ENCODE measurements around the gene KMT2D.

KMT2D gene

DNA sequence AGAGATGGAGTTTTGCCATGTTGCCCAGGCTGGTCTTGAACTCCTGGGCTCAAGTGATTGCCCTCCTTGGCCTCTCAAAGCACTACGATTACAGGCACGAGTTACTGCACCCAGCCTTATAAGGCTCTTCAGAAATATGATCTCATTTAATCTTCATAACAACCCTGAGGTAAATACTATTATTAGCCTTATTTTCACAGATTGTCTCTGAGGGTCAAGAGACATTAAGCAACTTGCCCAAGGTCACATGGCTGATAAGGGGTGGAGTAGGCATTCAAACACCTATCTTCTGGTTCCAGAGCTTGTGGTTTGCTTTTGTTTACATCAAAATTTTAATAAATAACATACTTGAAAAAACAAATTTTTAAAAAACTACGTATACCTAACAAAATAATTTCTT, 47.2 kb downstream of the KMT2D start:
- DNase-seq = no peak

DNA sequence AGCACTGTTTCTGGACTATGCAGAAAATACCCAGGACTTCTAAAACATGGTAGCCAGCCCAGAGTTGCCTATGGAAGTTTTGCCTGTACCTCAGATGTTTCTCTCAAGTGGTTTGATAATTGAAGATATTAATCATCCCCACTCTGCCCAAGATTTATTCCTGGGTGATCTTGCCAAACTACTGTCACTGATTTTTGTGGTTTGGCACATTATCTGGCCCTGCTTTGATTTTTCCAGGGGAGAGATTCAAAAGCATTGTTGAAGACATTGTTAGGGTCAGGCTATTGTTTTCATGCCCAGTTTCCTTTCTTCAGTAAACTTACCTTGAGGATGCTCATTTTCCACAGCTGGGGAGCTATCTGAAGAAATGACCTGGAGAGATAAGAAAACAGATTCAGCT, 47.9 kb downstream of the KMT2D start:
- DNase-seq = no peak
